ENCODE measurements around the gene TMEM61.

TMEM61 gene

GRCh38 chr1:54945393-54945936, 35.0 kb upstream of the TMEM61 start:
- H3K27ac ChIP-seq (ENCODE audit: low read depth, low read length), result no peak overlapping the region
- H3K9ac ChIP-seq (ENCODE audit: low read depth, low read length), result no peak overlapping the region
- H3K4me3 ChIP-seq (ENCODE audit: low read depth, low read length), result no peak overlapping the region

GRCh38 chr1:54947540-54947939, 32.9 kb upstream of the TMEM61 start:
- Histone ChIP-seq H3K27me3 (ENCODE audit: control insufficient read depth, insufficient read depth, low read length) (no peaks in the 10 kb centered on the region), H3K4me3 (ENCODE audit: low read depth, low read length) (no peak overlapping the region), H3K9ac (ENCODE audit: low read depth, low read length) (no peak overlapping the region), H3K4me1 (ENCODE audit: control insufficient read depth, insufficient read depth, low read length) (0 out of 2 replicates have a peak, but pooled peaks cover 11% of the 10 kb centered on the region), H3K27ac (ENCODE audit: low read depth, low read length) (no peak overlapping the region), H3K9me3 (ENCODE audit: control insufficient read depth, insufficient read depth, low read length) (0 out of 2 replicates have a peak, but pooled peaks cover 6% of the 10 kb centered on the region), H3K36me3 (ENCODE audit: control insufficient read depth, insufficient read depth, low read length) (no peaks in the 10 kb centered on the region)

More at GRCh38 chr1:54945393-54945936, 35.0 kb upstream of the TMEM61 start:
- Histone ChIP-seq H3K9me3 (ENCODE audit: control insufficient read depth, insufficient read depth, low read length) (0 out of 2 replicates have a peak, but pooled peaks cover 6% of the 10 kb centered on the region), H3K36me3 (ENCODE audit: control insufficient read depth, insufficient read depth, low read length) (no peaks in the 10 kb centered on the region), H3K4me1 (ENCODE audit: control insufficient read depth, insufficient read depth, low read length) (0 out of 2 replicates have a peak, but pooled peaks cover 3% of the 10 kb centered on the region), H3K27me3 (ENCODE audit: control insufficient read depth, insufficient read depth, low read length) (no peaks in the 10 kb centered on the region)

- Histone ChIP-seq H3K27ac (ENCODE audit: low read depth, low read length) (no peak overlapping the region), H3K4me1 (ENCODE audit: control insufficient read depth, insufficient read depth, low read length) (0 out of 2 replicates have a peak, but pooled peaks cover 11% of the 10 kb centered on the region), H3K36me3 (ENCODE audit: control insufficient read depth, insufficient read depth, low read length) (no peaks in the 10 kb centered on the region), H3K4me3 (ENCODE audit: low read depth, low read length) (no peak overlapping the region), H3K9ac (ENCODE audit: low read depth, low read length) (no peak overlapping the region), H3K9me3 (ENCODE audit: control insufficient read depth, insufficient read depth, low read length) (no peaks in the 10 kb centered on the region), H3K27me3 (ENCODE audit: control insufficient read depth, insufficient read depth, low read length) (no peaks in the 10 kb centered on the region)
Measured at GRCh38 chr1:54949053-54949452, 31.4 kb upstream of the TMEM61 start.

GRCh38 chr1:54950006-54950368, 30.4 kb upstream of the TMEM61 start:
- H3K9me3 ChIP-seq (ENCODE audit: control insufficient read depth, insufficient read depth, low read length), result no peaks in the 10 kb centered on the region
- no peaks in the 10 kb centered on the region for H3K27me3 ChIP-seq (ENCODE audit: control insufficient read depth, insufficient read depth, low read length)
- H3K4me3 ChIP-seq (ENCODE audit: low read depth, low read length), result no peak overlapping the region
- H3K4me1 ChIP-seq (ENCODE audit: control insufficient read depth, insufficient read depth, low read length), result 0 out of 2 replicates have a peak, but pooled peaks cover 11% of the 10 kb centered on the region
- no peaks in the 10 kb centered on the region for H3K36me3 ChIP-seq (ENCODE audit: control insufficient read depth, insufficient read depth, low read length)
- no peak overlapping the region for H3K9ac ChIP-seq (ENCODE audit: low read depth, low read length)
- no peak overlapping the region for H3K27ac ChIP-seq (ENCODE audit: low read depth, low read length)

GRCh38 chr1:54950369-54951163, 29.9 kb upstream of the TMEM61 start:
- Histone ChIP-seq H3K4me1 (ENCODE audit: control insufficient read depth, insufficient read depth, low read length) (0 out of 2 replicates have a peak, but pooled peaks cover 11% of the 10 kb centered on the region), H3K9me3 (ENCODE audit: control insufficient read depth, insufficient read depth, low read length) (no peaks in the 10 kb centered on the region), H3K27me3 (ENCODE audit: control insufficient read depth, insufficient read depth, low read length) (no peaks in the 10 kb centered on the region), H3K36me3 (ENCODE audit: control insufficient read depth, insufficient read depth, low read length) (no peaks in the 10 kb centered on the region), H3K4me3 (ENCODE audit: low read depth, low read length) (no peak overlapping the region), H3K9ac (ENCODE audit: low read depth, low read length) (no peak overlapping the region), H3K27ac (ENCODE audit: low read depth, low read length) (no peak overlapping the region)

- no peaks in the 10 kb centered on the region for H3K36me3 ChIP-seq (ENCODE audit: control insufficient read depth, insufficient read depth, low read length)
- peaks cover 1% of the 10 kb centered on the region; the same call in 1 of the 2 replicates for H3K9me3 ChIP-seq (ENCODE audit: control insufficient read depth, insufficient read depth, low read length)
- no peak overlapping the region for H3K9ac ChIP-seq (ENCODE audit: low read depth, low read length)
- H3K27me3 ChIP-seq (ENCODE audit: control insufficient read depth, insufficient read depth, low read length), result no peaks in the 10 kb centered on the region
- H3K4me3 ChIP-seq (ENCODE audit: low read depth, low read length), result no peak overlapping the region
- 0 out of 2 replicates have a peak, but pooled peaks cover 11% of the 10 kb centered on the region for H3K4me1 ChIP-seq (ENCODE audit: control insufficient read depth, insufficient read depth, low read length)
- H3K27ac ChIP-seq (ENCODE audit: low read depth, low read length), result no peak overlapping the region
Measured at GRCh38 chr1:54951810-54952226, 28.6 kb upstream of the TMEM61 start.

GRCh38 chr1:54952950-54953718, 27.3 kb upstream of the TMEM61 start:
- Histone ChIP-seq H3K27ac (ENCODE audit: low read depth, low read length) (no peak overlapping the region), H3K36me3 (ENCODE audit: control insufficient read depth, insufficient read depth, low read length) (no peaks in the 10 kb centered on the region), H3K4me3 (ENCODE audit: low read depth, low read length) (no peak overlapping the region), H3K4me1 (ENCODE audit: control insufficient read depth, insufficient read depth, low read length) (0 out of 2 replicates have a peak, but pooled peaks cover 11% of the 10 kb centered on the region), H3K9ac (ENCODE audit: low read depth, low read length) (no peak overlapping the region), H3K27me3 (ENCODE audit: control insufficient read depth, insufficient read depth, low read length) (no peaks in the 10 kb centered on the region), H3K9me3 (ENCODE audit: control insufficient read depth, insufficient read depth, low read length) (peaks cover 12% of the 10 kb centered on the region)

GRCh38 chr1:54953846-54954245, 26.6 kb upstream of the TMEM61 start:
- Histone ChIP-seq H3K4me1 (ENCODE audit: control insufficient read depth, insufficient read depth, low read length) (0 out of 2 replicates have a peak, but pooled peaks cover 11% of the 10 kb centered on the region), H3K9ac (ENCODE audit: low read depth, low read length) (no peak overlapping the region), H3K4me3 (ENCODE audit: low read depth, low read length) (no peak overlapping the region), H3K27me3 (ENCODE audit: control insufficient read depth, insufficient read depth, low read length) (no peaks in the 10 kb centered on the region), H3K27ac (ENCODE audit: low read depth, low read length) (no peak overlapping the region), H3K36me3 (ENCODE audit: control insufficient read depth, insufficient read depth, low read length) (no peaks in the 10 kb centered on the region), H3K9me3 (ENCODE audit: control insufficient read depth, insufficient read depth, low read length) (peaks cover 19% of the 10 kb centered on the region)

- H3K4me3 ChIP-seq (ENCODE audit: low read depth, low read length), result no peak overlapping the region
- no peaks in the 10 kb centered on the region for H3K27me3 ChIP-seq (ENCODE audit: control insufficient read depth, insufficient read depth, low read length)
- H3K9me3 ChIP-seq (ENCODE audit: control insufficient read depth, insufficient read depth, low read length), result peaks cover 30% of the 10 kb centered on the region
- no peaks in the 10 kb centered on the region for H3K36me3 ChIP-seq (ENCODE audit: control insufficient read depth, insufficient read depth, low read length)
- no peak overlapping the region for H3K9ac ChIP-seq (ENCODE audit: low read depth, low read length)
- no peak overlapping the region for H3K27ac ChIP-seq (ENCODE audit: low read depth, low read length)
- 0 out of 2 replicates have a peak, but pooled peaks cover 9% of the 10 kb centered on the region for H3K4me1 ChIP-seq (ENCODE audit: control insufficient read depth, insufficient read depth, low read length)
Measured at GRCh38 chr1:54955359-54955758, 25.1 kb upstream of the TMEM61 start.

- Histone ChIP-seq H3K9ac (ENCODE audit: low read depth, low read length) (no peak overlapping the region), H3K27me3 (ENCODE audit: control insufficient read depth, insufficient read depth, low read length) (no peaks in the 10 kb centered on the region), H3K4me1 (ENCODE audit: control insufficient read depth, insufficient read depth, low read length) (peaks cover 6% of the 10 kb centered on the region), H3K4me3 (ENCODE audit: low read depth, low read length) (no peak overlapping the region), H3K36me3 (ENCODE audit: control insufficient read depth, insufficient read depth, low read length) (no peaks in the 10 kb centered on the region), H3K9me3 (ENCODE audit: control insufficient read depth, insufficient read depth, low read length) (peaks cover 30% of the 10 kb centered on the region), H3K27ac (ENCODE audit: low read depth, low read length) (no peak overlapping the region)
Measured at GRCh38 chr1:54956726-54957125, 23.7 kb upstream of the TMEM61 start.

Measured in HUES48 (cell line).